Stimulated activated CD8-positive, alpha-beta memory T cell treated with anti-CD3 and anti-CD28 coated beads, Interleukin-7, amount 100 ng/mL, for 1 hour (primary cell): ENCODE data around the gene TCERG1L.
"Not testable (repeated sequence)": the region's sequence is repeated elsewhere in the genome, so short reads cannot be mapped to it uniquely, and the experiment has no call there.

ENCODE experiments used
- DNase-seq, 2 donors: peaks; one replicate each; pipeline ENCODE4 v3.0.0-alpha.2; 2020; ENCODE audit warnings: low read depth in 2 of 2

The TCERG1L gene

GRCh38 chr10:131143425-131144165 lies 167.9 kb downstream of the TCERG1L start:
- no peak for DNase-seq

- DNase-seq: no peak
Observed at GRCh38 chr10:131142517-131143380, 168.8 kb downstream of the TCERG1L start.

GRCh38 chr10:131141645-131142516 lies 169.6 kb downstream of the TCERG1L start:
- DNase-seq: no peak

- DNase-seq: no peak
Observed at GRCh38 chr10:131141207-131141606, 170.3 kb downstream of the TCERG1L start.

- no peak for DNase-seq
Observed at GRCh38 chr10:131140606-131141005, 170.9 kb downstream of the TCERG1L start.

- DNase-seq: no peak
Observed at GRCh38 chr10:131137223-131137622, 174.3 kb downstream of the TCERG1L start.

- DNase-seq: not testable (repeated sequence)
Observed at GRCh38 chr10:131136336-131136735, 175.2 kb downstream of the TCERG1L start.

GRCh38 chr10:131135716-131136115 lies 175.8 kb downstream of the TCERG1L start:
- DNase-seq: no peak

- DNase-seq: no peak
Observed at GRCh38 chr10:131134651-131135050, 176.9 kb downstream of the TCERG1L start.

GRCh38 chr10:131134001-131134576 lies 177.4 kb downstream of the TCERG1L start:
- DNase-seq: no peak

GRCh38 chr10:131132681-131133080 lies 178.8 kb downstream of the TCERG1L start:
- no peak for DNase-seq

- no peak for DNase-seq
Observed at GRCh38 chr10:131131726-131132591, 179.6 kb downstream of the TCERG1L start.

GRCh38 chr10:131130025-131130424 lies 181.5 kb downstream of the TCERG1L start:
- DNase-seq: no peak

- DNase-seq: no peak
Observed at GRCh38 chr10:131129544-131129943, 182.0 kb downstream of the TCERG1L start.

GRCh38 chr10:131128731-131129130 lies 182.8 kb downstream of the TCERG1L start:
- no peak for DNase-seq

GRCh38 chr10:131127610-131128009 lies 183.9 kb downstream of the TCERG1L start:
- no peak for DNase-seq

- no peak for DNase-seq
Observed at GRCh38 chr10:131127138-131127589, 184.4 kb downstream of the TCERG1L start.

- DNase-seq: no peak
Observed at GRCh38 chr10:131126321-131127137, 185.0 kb downstream of the TCERG1L start.

GRCh38 chr10:131125511-131126225 lies 185.9 kb downstream of the TCERG1L start:
- DNase-seq: no peak
